ENCODE results near the gene F7. TPM values are rescaled to one million over a fixed set of nuclear protein-coding genes. Genes with fewer than 3 reads are reported as not detected.

The F7 gene
- total RNA-seq, 1 experiment from 2014 or later, result 0.26 TPM

DNA sequence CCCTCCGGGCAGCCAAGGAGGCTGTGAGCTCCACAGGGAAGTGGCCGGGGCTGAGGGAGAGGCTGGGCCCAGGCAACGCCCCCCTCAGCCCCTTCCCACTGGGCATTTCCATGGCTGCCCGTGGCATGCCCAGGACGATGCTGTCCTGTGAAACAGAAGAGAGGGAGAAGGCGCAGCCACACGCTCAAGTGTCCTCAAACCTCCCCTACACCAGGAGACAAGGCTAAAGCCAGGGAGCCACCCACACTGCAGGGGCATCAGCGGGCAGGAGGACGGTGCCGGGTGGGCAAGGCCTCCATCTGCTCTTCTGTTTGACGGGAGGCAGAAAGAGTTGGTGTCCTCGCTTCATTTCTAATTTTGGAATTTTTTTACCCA is 38.7 kb downstream of the F7 start (continued):
- TF ChIP-seq, protein P1, sequence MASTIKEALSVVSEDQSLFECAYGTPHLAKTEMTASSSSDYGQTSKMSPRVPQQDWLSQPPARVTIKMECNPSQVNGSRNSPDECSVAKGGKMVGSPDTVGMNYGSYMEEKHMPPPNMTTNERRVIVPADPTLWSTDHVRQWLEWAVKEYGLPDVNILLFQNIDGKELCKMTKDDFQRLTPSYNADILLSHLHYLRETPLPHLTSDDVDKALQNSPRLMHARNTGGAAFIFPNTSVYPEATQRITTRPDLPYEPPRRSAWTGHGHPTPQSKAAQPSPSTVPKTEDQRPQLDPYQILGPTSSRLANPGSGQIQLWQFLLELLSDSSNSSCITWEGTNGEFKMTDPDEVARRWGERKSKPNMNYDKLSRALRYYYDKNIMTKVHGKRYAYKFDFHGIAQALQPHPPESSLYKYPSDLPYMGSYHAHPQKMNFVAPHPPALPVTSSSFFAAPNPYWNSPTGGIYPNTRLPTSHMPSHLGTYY (CRISPR knock-in tag; IDR thresholded peaks at IDR 0.05), result no peak
- TF ChIP-seq, protein P2, sequence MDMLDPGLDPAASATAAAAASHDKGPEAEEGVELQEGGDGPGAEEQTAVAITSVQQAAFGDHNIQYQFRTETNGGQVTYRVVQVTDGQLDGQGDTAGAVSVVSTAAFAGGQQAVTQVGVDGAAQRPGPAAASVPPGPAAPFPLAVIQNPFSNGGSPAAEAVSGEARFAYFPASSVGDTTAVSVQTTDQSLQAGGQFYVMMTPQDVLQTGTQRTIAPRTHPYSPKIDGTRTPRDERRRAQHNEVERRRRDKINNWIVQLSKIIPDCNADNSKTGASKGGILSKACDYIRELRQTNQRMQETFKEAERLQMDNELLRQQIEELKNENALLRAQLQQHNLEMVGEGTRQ (CRISPR knock-in tag; IDR thresholded peaks at IDR 0.05), result no peak
- TF ChIP-seq ZNF317 (CRISPR knock-in tag; IDR thresholded peaks at IDR 0.05; ENCODE audit: borderline replicate concordance, low read depth) (no peak), ETV6 (CRISPR knock-in tag; IDR thresholded peaks at IDR 0.05) (no peak), ESRRA (CRISPR knock-in tag; IDR thresholded peaks at IDR 0.05; ENCODE audit: borderline replicate concordance) (no peak), NFE2L1 (CRISPR knock-in tag; IDR thresholded peaks at IDR 0.05) (no peak), GRHL2 (CRISPR knock-in tag; IDR thresholded peaks at IDR 0.05; ENCODE audit: insufficient replicate concordance, severe bottlenecking) (no peak)
- TF ChIP-seq, protein P3, sequence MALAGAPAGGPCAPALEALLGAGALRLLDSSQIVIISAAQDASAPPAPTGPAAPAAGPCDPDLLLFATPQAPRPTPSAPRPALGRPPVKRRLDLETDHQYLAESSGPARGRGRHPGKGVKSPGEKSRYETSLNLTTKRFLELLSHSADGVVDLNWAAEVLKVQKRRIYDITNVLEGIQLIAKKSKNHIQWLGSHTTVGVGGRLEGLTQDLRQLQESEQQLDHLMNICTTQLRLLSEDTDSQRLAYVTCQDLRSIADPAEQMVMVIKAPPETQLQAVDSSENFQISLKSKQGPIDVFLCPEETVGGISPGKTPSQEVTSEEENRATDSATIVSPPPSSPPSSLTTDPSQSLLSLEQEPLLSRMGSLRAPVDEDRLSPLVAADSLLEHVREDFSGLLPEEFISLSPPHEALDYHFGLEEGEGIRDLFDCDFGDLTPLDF (CRISPR knock-in tag; IDR thresholded peaks at IDR 0.05), result no peak
- TF ChIP-seq, protein P4, sequence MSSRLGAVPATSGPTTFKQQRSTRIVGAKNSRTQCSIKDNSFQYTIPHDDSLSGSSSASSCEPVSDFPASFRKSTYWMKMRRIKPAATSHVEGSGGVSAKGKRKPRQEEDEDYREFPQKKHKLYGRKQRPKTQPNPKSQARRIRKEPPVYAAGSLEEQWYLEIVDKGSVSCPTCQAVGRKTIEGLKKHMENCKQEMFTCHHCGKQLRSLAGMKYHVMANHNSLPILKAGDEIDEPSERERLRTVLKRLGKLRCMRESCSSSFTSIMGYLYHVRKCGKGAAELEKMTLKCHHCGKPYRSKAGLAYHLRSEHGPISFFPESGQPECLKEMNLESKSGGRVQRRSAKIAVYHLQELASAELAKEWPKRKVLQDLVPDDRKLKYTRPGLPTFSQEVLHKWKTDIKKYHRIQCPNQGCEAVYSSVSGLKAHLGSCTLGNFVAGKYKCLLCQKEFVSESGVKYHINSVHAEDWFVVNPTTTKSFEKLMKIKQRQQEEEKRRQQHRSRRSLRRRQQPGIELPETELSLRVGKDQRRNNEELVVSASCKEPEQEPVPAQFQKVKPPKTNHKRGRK (CRISPR knock-in tag; IDR thresholded peaks at IDR 0.05; ENCODE audit: borderline replicate concordance), result no peak
- TF ChIP-seq, protein P5, sequence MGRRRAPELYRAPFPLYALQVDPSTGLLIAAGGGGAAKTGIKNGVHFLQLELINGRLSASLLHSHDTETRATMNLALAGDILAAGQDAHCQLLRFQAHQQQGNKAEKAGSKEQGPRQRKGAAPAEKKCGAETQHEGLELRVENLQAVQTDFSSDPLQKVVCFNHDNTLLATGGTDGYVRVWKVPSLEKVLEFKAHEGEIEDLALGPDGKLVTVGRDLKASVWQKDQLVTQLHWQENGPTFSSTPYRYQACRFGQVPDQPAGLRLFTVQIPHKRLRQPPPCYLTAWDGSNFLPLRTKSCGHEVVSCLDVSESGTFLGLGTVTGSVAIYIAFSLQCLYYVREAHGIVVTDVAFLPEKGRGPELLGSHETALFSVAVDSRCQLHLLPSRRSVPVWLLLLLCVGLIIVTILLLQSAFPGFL (CRISPR knock-in tag; IDR thresholded peaks at IDR 0.05; ENCODE audit: borderline replicate concordance), result no peak
- TF ChIP-seq, protein P6, sequence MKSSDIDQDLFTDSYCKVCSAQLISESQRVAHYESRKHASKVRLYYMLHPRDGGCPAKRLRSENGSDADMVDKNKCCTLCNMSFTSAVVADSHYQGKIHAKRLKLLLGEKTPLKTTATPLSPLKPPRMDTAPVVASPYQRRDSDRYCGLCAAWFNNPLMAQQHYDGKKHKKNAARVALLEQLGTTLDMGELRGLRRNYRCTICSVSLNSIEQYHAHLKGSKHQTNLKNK (CRISPR knock-in tag; IDR thresholded peaks at IDR 0.05), result no peak

DNA sequence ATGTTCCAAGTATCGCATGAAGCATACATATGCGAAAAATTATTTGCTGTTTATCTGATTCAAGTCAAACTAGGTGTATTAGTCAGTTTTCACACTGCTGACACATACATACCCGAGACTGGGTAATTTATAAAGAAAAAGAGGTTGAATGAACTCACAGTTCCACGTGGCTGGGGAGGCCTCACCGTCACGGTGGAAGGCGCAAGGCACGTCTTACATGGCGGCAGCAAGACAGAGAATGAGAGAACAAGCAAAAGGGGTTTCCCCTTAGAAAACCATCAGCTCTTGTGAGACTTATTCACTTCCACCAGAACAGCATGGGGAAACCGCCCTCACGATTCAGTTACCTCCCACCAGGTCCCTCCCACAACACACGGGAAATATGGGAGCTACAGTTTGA is 39.9 kb downstream of the F7 start:
- TF ChIP-seq HMGA2 (CRISPR knock-in tag; IDR thresholded peaks at IDR 0.05) (no peak), ELF4 (CRISPR knock-in tag; IDR thresholded peaks at IDR 0.05; ENCODE audit: low read depth) (no peak), SOX15 (CRISPR knock-in tag; IDR thresholded peaks at IDR 0.05) (no peak)
- TF ChIP-seq, protein P4 (CRISPR knock-in tag; IDR thresholded peaks at IDR 0.05; ENCODE audit: borderline replicate concordance), result no peak
- no peaks in the 10 kb centered on the region for H3K36me3 Mint-ChIP-seq
- H3K27ac Mint-ChIP-seq, result no peak overlapping the region
- H3K4me1 Mint-ChIP-seq, result no peaks in the 10 kb centered on the region
- no peaks in the 10 kb centered on the region for H3K9me3 Mint-ChIP-seq
- no peaks in the 10 kb centered on the region for H3K27me3 Mint-ChIP-seq (ENCODE audit: low read depth)
- POLR2A ChIA-PET, result no interaction called here
- ATAC-seq, result no peak
- no peak overlapping the region for H3K4me3 Mint-ChIP-seq
- CTCF ChIA-PET, result no interaction called here
- DNase-seq (ENCODE audit: low spot score), result no peak

Measured in WTC11 (cell line).